Loucy (cell line): ENCODE data around the gene DDX39B.

ENCODE experiments used
- EZH2phosphoT487 ChIP-seq: fragments of 200-600 bp; IDR thresholded peaks from 2 replicates; pipeline ENCODE4 v1.6.1; 2018; ENCODE audit warnings: antibody characterized with exemption, mild to moderate bottlenecking, moderate library complexity, borderline replicate concordance
- TF ChIP-seq, protein P1 (sequence below): fragments of 200-600 bp; sonication (generic); conservative IDR thresholded peaks from 2 replicates; pipeline ENCODE4 v1.5.1; 2014; ENCODE audit warnings: mild to moderate bottlenecking, antibody characterized with exemption, low read length

GRCh38 chr6:31543639-31544038, 1.8 kb upstream of the DDX39B start:
- TF ChIP-seq EZH2phosphoT487 = no peak
- TF ChIP-seq, protein P1, sequence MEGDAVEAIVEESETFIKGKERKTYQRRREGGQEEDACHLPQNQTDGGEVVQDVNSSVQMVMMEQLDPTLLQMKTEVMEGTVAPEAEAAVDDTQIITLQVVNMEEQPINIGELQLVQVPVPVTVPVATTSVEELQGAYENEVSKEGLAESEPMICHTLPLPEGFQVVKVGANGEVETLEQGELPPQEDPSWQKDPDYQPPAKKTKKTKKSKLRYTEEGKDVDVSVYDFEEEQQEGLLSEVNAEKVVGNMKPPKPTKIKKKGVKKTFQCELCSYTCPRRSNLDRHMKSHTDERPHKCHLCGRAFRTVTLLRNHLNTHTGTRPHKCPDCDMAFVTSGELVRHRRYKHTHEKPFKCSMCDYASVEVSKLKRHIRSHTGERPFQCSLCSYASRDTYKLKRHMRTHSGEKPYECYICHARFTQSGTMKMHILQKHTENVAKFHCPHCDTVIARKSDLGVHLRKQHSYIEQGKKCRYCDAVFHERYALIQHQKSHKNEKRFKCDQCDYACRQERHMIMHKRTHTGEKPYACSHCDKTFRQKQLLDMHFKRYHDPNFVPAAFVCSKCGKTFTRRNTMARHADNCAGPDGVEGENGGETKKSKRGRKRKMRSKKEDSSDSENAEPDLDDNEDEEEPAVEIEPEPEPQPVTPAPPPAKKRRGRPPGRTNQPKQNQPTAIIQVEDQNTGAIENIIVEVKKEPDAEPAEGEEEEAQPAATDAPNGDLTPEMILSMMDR = no peak
